Activated CD4-positive, alpha-beta T cell treated with anti-CD3 and anti-CD28 coated beads, Interleukin-2, Interleukin-6, amounts not matched to agents 100 ng/mL and 50 ng/mL, durations not matched to agents 16 hours and 8 hours (primary cell): ENCODE measurements around the gene ZNF417.
"Not testable (repeated sequence)": the region's sequence is repeated elsewhere in the genome, so short reads cannot be mapped to it uniquely, and the experiment has no call there.

ENCODE experiments used
- DNase-seq: peaks from one replicate; pipeline ENCODE4 v3.0.0-alpha.2; 2020

Gene ZNF417

GRCh38 chr19:57887195-57887941 lies 29.0 kb downstream of the ZNF417 start:
- DNase-seq: no peak

- DNase-seq: no peak
These were observed 30.3 kb downstream of the ZNF417 start for GRCh38 chr19:57886046-57886445.

- DNase-seq: not testable (repeated sequence)
These were observed 42.3 kb downstream of the ZNF417 start for GRCh38 chr19:57873883-57874799.

GRCh38 chr19:57872450-57872849 lies 43.9 kb downstream of the ZNF417 start:
- no peak for DNase-seq

GRCh38 chr19:57870225-57870624 lies 46.2 kb downstream of the ZNF417 start:
- no peak for DNase-seq

- DNase-seq: not testable (repeated sequence)
These were observed 46.7 kb downstream of the ZNF417 start for GRCh38 chr19:57869655-57870054.

- no peak for DNase-seq
These were observed 48.4 kb downstream of the ZNF417 start for GRCh38 chr19:57867868-57868492.
